Breast epithelium (tissue), 4 donors: Measurements from ENCODE around the gene POC1A. TPM values are rescaled to one million over a fixed set of nuclear protein-coding genes. Genes with fewer than 3 reads are reported as not detected.

Experiments used
- DNase-seq, 2 donors: peaks; one replicate each; pipeline ENCODE4 v3.0.0-alpha.2; 2019; ENCODE audit warnings: low spot score in 2 of 2
- H3K27ac ChIP-seq, 2 donors: fragments of 200-600 bp; sonication (generic) in 1 of 2; one replicate each; pipeline ENCODE4 v1.5.1; 2016 to 2019; ENCODE audit warnings: mild to moderate bottlenecking in 1 of 2
- H3K27me3 ChIP-seq, 2 donors: fragments of 200-600 bp; sonication (generic) in 1 of 2; one replicate each; pipeline versions ENCODE4 v1.5.1 to v1.6.0; 2017 to 2019; ENCODE audit warnings: control low read depth in 1 of 2, mild to moderate bottlenecking in 1 of 2
- H3K36me3 ChIP-seq: fragments of 200-600 bp; one replicate; pipeline ENCODE4 v1.5.1; 2019
- H3K4me1 ChIP-seq, 2 donors: fragments of 200-600 bp; sonication (generic); one replicate each; pipeline ENCODE4 v1.5.1; 2016 to 2019; ENCODE audit warnings: control low read depth in 1 of 2
- H3K4me3 ChIP-seq, 3 donors: fragments of 200-600 bp; sonication (generic); 1 replicate in 2 of 3; 2 replicates in 1 of 3; pipeline ENCODE4 v1.5.1; 2016 to 2019; ENCODE audit warnings: mild to moderate bottlenecking in 3 of 3, moderate library complexity in 2 of 3
- H3K9me3 ChIP-seq, 2 donors: fragments of 200-600 bp; sonication (generic) in 1 of 2; one replicate each; pipeline ENCODE4 v1.5.1; 2016 to 2019; ENCODE audit warnings: control low read depth in 1 of 2
- CTCF ChIP-seq, 3 donors: fragments of 450-650 bp; IDR thresholded peaks; one replicate each; pipeline ENCODE4 v1.5.1; 2016 to 2017; ENCODE audit warnings: antibody characterized with exemption in 3 of 3, mild to moderate bottlenecking in 3 of 3, moderate library complexity in 3 of 3
- POLR2A ChIP-seq: fragments of 450-650 bp; IDR thresholded peaks from one replicate; pipeline ENCODE4 v1.6.1; 2016; ENCODE audit warnings: antibody characterized with exemption, mild to moderate bottlenecking, moderate library complexity
- POLR2AphosphoS5 ChIP-seq, 3 donors: sonication (generic); formaldehyde crosslinking; IDR thresholded peaks; one replicate each; pipeline ENCODE4 v1.6.1; 2017; ENCODE audit warnings: antibody characterized with exemption in 3 of 3
- intact Hi-C: fragments of 100-400 bp; cut with DNase I; formaldehyde crosslinking; loops from one replicate; pipeline ENCODE4 v1.15.1; 2023; ENCODE audit warnings: low total_unique reads
- total RNA-seq, 3 donors: library from RNA; depleted of rRNA; stranded (reverse); fragments of >200 nt; gene quantifications; one replicate each; pipeline ENCODE4 v1.1.0, GENCODE V29; 2016

Gene POC1A
- total RNA-seq, 3 donors from 2014 or later: 1.9 to 2.7 (median 2.6) TPM

- no peak for DNase-seq
- H3K36me3 ChIP-seq: no peaks in the 10 kb centered on the region
- intact Hi-C loops: no loop called here
Observed at GRCh38 chr3:52146811-52147210, 7.4 kb downstream of the POC1A start.

GRCh38 chr3:52146189-52146588, 8.0 kb downstream of the POC1A start:
- Histone ChIP-seq H3K9me3 (no peaks in the 10 kb centered on the region), H3K36me3 (no peaks in the 10 kb centered on the region), H3K4me1 (no peaks in the 10 kb centered on the region), H3K27me3 (no peaks in the 10 kb centered on the region), H3K4me3 (no peak overlapping the region), H3K27ac (no peak overlapping the region)
- intact Hi-C loops: no loop called here
- no peak for DNase-seq
- TF ChIP-seq POLR2A: no peak

More at GRCh38 chr3:52146811-52147210, 7.4 kb downstream of the POC1A start:
- Histone ChIP-seq H3K4me1 (no peaks in the 10 kb centered on the region), H3K27me3 (no peaks in the 10 kb centered on the region), H3K27ac (no peak overlapping the region), H3K9me3 (no peaks in the 10 kb centered on the region), H3K4me3 (no peak overlapping the region)
- TF ChIP-seq CTCF (IDR thresholded peaks at IDR 0.05) (no peak), POLR2A (no peak), POLR2AphosphoS5 (IDR thresholded peaks at IDR 0.05) (no peak)

DNA sequence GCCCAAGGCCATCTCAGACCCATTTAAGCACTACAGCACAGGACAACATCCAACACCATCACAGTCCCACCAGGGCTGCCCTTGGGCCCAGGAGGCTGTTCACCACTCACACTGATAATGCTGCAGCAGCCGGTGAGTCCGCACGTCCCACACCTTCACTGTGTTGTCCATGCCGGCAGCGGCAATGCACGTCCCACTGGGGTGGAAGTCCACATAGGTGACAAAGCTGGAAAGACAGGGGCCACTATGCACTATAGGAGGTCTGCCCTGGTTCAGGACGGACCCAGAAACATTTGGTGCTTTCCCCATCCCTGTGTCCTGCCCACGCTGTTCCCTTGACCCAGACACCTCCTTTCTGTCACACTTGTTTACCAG, 8.5 kb downstream of the POC1A start:
- H3K27ac ChIP-seq: no peak overlapping the region
- H3K9me3 ChIP-seq: no peaks in the 10 kb centered on the region
- intact Hi-C loops: no loop called here
- no peaks in the 10 kb centered on the region for H3K36me3 ChIP-seq
- no peaks in the 10 kb centered on the region for H3K4me1 ChIP-seq
- no peaks in the 10 kb centered on the region for H3K27me3 ChIP-seq
- H3K4me3 ChIP-seq: no peak overlapping the region
- no peak for DNase-seq
- TF ChIP-seq CTCF (IDR thresholded peaks at IDR 0.05): no peak
- TF ChIP-seq POLR2A: no peak
- TF ChIP-seq POLR2AphosphoS5 (IDR thresholded peaks at IDR 0.05): no peak

DNA sequence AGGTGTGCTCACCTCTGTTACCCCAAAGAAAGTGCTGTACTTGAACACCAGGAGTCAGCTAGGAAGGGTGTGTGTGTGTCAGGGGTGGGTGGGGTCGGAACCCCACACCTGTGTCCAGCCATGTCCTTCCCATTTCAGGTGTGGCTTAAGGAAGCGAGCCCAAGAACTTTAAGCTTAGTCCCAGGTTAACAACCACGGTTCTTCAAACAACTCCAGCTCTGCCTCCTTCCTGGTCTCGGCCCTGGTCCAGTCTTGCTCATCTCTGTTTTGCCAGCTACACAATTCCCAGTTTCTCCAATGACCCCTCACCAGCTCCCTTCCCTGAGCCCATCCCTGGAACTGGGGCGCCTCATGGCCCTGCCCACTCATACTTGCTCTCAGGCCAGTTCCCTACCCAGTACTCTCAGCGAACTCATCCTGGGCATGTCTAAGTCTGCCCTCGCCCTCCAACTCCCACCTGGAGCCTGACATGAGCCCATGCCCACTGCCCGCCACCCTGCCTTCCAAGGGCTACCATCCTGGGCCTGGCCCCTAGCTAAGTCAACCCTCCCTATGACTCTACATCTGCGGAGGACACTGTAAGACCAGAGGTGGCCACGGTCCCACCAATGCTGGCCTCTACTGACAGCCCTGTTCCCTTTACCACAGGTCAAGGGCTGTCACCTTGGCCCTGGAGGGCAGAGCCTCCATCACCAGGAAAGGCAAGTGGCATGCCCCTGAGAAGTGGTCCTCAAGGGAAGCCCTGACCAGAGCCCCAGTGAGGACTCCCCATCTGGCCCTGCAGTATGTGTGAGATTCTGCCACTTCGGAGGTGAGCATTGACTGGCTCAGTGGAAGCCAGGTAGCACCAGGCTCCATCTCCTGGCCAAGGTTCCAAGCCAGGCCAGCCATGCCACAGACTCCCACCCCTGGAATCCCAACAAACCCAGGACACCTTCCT, 9.2 kb downstream of the POC1A start:
- DNase-seq: no peak
- Histone ChIP-seq H3K27ac (no peak overlapping the region), H3K4me1 (no peaks in the 10 kb centered on the region), H3K4me3 (no peak overlapping the region), H3K9me3 (no peaks in the 10 kb centered on the region), H3K27me3 (no peaks in the 10 kb centered on the region), H3K36me3 (no peaks in the 10 kb centered on the region)
- TF ChIP-seq CTCF (IDR thresholded peaks at IDR 0.05) (no peak), POLR2AphosphoS5 (IDR thresholded peaks at IDR 0.05) (no peak), POLR2A (no peak)
- intact Hi-C loops: loop anchor here (5.0 kb wide), 1 partner anchor 143 kb away; no protein-coding TSS in a partner anchor

DNA sequence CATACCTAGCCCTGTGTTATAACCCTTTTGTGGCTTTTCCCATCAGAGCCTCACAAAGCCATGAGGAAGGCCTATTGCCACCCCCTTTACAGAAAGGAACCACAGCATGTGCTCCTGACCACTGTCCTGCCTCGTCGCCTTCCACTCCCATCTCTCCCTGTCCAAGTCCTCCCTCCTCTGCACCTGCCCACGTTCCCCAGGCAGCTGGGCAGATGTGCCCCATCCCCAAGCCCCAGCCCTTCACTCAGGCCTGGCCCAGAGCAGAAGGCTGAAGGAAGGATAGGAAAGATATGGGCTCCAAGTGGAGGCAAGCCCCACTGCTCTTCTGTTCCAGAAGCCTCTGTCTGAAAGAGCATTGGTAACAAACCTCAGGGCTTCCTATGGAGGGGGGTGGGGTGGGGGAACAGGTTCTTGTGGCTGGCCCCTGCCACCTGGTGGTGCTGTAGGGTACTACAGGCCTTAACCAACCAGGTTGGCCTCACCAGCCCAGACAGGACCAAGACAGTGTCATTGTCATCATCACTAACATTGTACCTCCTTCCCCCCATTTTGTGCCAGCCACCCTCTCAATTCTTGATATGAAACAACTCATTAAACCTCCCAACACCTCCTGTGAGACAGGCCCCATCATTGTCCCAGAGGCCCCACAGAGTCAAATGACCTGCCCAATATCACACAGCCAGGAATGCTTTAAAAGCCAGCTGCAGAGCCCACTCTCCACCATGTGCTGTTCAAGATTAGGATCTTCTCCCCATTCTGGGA, 10.0 kb downstream of the POC1A start:
- peak; percentile 88 for DNase-seq
- Histone ChIP-seq H3K36me3 (no peaks in the 10 kb centered on the region), H3K27ac (no peak overlapping the region), H3K27me3 (no peaks in the 10 kb centered on the region), H3K4me1 (no peaks in the 10 kb centered on the region), H3K4me3 (no peak overlapping the region), H3K9me3 (no peaks in the 10 kb centered on the region)
- intact Hi-C loops: loop anchor here (5.0 kb wide), 1 partner anchor 142 kb away; no protein-coding TSS in a partner anchor
- TF ChIP-seq CTCF (IDR thresholded peaks at IDR 0.05): peak; percentile 96 to 99 (median 98)
- no peak for TF ChIP-seq POLR2AphosphoS5 (IDR thresholded peaks at IDR 0.05)
